ENCODE results near the gene IL25. TPM values are rescaled to one million over a fixed set of nuclear protein-coding genes. Genes with fewer than 3 reads are reported as not detected.

The IL25 gene
- total and polyA plus RNA-seq, 2 of the 13 experiments (the other 11 are each of a cell fraction or from before 2014, with no cell fraction given), result not detected

- TF ChIP-seq, protein P1, sequence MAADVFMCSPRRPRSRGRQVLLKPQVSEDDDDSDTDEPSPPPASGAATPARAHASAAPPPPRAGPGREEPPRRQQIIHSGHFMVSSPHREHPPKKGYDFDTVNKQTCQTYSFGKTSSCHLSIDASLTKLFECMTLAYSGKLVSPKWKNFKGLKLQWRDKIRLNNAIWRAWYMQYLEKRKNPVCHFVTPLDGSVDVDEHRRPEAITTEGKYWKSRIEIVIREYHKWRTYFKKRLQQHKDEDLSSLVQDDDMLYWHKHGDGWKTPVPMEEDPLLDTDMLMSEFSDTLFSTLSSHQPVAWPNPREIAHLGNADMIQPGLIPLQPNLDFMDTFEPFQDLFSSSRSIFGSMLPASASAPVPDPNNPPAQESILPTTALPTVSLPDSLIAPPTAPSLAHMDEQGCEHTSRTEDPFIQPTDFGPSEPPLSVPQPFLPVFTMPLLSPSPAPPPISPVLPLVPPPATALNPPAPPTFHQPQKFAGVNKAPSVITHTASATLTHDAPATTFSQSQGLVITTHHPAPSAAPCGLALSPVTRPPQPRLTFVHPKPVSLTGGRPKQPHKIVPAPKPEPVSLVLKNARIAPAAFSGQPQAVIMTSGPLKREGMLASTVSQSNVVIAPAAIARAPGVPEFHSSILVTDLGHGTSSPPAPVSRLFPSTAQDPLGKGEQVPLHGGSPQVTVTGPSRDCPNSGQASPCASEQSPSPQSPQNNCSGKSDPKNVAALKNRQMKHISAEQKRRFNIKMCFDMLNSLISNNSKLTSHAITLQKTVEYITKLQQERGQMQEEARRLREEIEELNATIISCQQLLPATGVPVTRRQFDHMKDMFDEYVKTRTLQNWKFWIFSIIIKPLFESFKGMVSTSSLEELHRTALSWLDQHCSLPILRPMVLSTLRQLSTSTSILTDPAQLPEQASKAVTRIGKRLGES (CRISPR knock-in tag; IDR thresholded peaks at IDR 0.05; ENCODE audit: borderline replicate concordance), result no peak
- TF ChIP-seq SP1 (IDR thresholded peaks at IDR 0.05) (no peak), SP1 (CRISPR knock-in tag; IDR thresholded peaks at IDR 0.05) (no peak), CBFB (CRISPR knock-in tag; IDR thresholded peaks at IDR 0.05) (no peak)
Measured at GRCh38 chr14:23388996-23389395, 16.4 kb downstream of the IL25 start (continued).

DNA sequence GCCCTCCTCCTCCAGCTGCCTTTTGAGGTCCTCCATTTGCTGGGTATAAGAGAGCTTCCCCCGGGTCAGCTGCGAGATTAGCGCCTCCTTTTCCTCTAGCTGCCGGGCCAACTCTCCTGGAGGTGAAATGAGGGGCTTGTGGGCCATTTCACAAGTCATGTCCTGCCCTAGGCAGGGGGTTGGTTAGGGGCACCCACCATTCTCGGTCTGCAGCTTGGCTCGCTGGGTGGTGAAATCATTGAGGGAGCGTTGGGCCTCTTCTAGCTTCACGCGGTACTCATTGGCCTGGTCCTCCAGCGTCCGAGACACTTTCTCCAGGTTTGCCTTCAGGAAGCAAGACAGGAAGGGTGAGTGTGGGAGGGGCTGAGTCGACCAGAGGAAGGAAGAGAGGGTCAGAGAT is 16.8 kb downstream of the IL25 start:
- intact Hi-C loops (cut with micrococcal nuclease; ENCODE audit: unreplicated experiment) (no loop called here), in situ Hi-C loops (cut with HindIII; ENCODE audit: extremely low pct_ligation_motif_present, low pct_unique_long_range_greater_than_20kb) (no loop called here)
- Histone ChIP-seq H3K4me1 (ENCODE audit: insufficient read depth, low read length) (no peaks in the 10 kb centered on the region), H3K4me3 (replicated peaks in 1 of 3; ENCODE audit: insufficient read depth in 1 of 3, low read depth in 2 of 3, low read length in 3 of 3) (no peak overlapping the region), H2AFZ (ENCODE audit: low read length) (no peak overlapping the region), H3K36me3 (replicated peaks in 1 of 2; ENCODE audit: control insufficient read depth in 1 of 2, insufficient read depth in 2 of 2, low read length in 2 of 2) (no peaks in the 10 kb centered on the region), H3K27me3 (ENCODE audit: control insufficient read depth in 1 of 2, insufficient read depth in 2 of 2, low read length in 2 of 2) (peaks cover 34 to 95% of the 10 kb centered on the region in 2 experiments), H4K20me1 (ENCODE audit: insufficient read depth, low read length) (no peaks in the 10 kb centered on the region), H3K9me3 (ENCODE audit: low read length) (no peaks in the 10 kb centered on the region), H3K9ac (ENCODE audit: insufficient read depth, low read depth, low read length) (no peak overlapping the region), H3K27ac (ENCODE audit: extremely low read length, insufficient read depth, low read length) (no peak overlapping the region), H3K4me2 (ENCODE audit: low read depth, low read length) (no peak overlapping the region), H3K79me2 (ENCODE audit: insufficient read depth, low read length) (no peaks in the 10 kb centered on the region)
- POLR2A ChIA-PET, result no interaction called here
- DNase-seq (ENCODE audit: low spot score) (no peak), FAIRE-seq (no peak), ATAC-seq (no peak)
- BruUV-seq (replicated peaks), result no TSS peak
- CTCF ChIA-PET (ENCODE audit: low intra/inter-chr PET ratio, low total read pairs), result no interaction called here
- 34% methylated on average over 12 of the region's 12 CpGs for WGBS (ENCODE audit: low lambda C conversion rate)
- no peak for TF ChIP-seq FOXC1 (CRISPR knock-in tag; IDR thresholded peaks at IDR 0.05; ENCODE audit: borderline replicate concordance)
- TF ChIP-seq TAF15 (IDR thresholded peaks at IDR 0.05; ENCODE audit: low read depth, low read length, poor library complexity, severe bottlenecking), result no peak
- no peak for TF ChIP-seq GTF3A (CRISPR knock-in tag; conservative IDR thresholded peaks at IDR 0.05)
- TF ChIP-seq ZC3H4 (CRISPR knock-in tag; IDR thresholded peaks at IDR 0.05; ENCODE audit: borderline replicate concordance), result no peak
- TF ChIP-seq ZFP41 (CRISPR knock-in tag; IDR thresholded peaks at IDR 0.05; ENCODE audit: borderline replicate concordance), result no peak
- TF ChIP-seq CEBPB (IDR thresholded peaks at IDR 0.05; ENCODE audit: borderline replicate concordance, low read depth, low read length), result no peak
- TF ChIP-seq ZBTB2 (CRISPR knock-in tag; IDR thresholded peaks at IDR 0.05; ENCODE audit: low read depth), result no peak

Measured in HepG2 (cell line).